Mesendoderm (in vitro differentiated cells): ENCODE measurements around the gene STRN. TPM values are rescaled to one million over a fixed set of nuclear protein-coding genes. Genes with fewer than 3 reads are reported as not detected.

Source experiments
- DNase-seq: peaks from one replicate; pipeline ENCODE4 v3.0.0; 2013
- H2AK5ac ChIP-seq: 2 replicates; pipeline ENCODE4 v1.6.1; 2013; ENCODE audit warnings: low read length, inconsistent platforms
- H2BK120ac ChIP-seq: 2 replicates; pipeline ENCODE4 v1.6.1; 2013; ENCODE audit warnings: low read depth, mild to moderate bottlenecking, low read length, moderate library complexity, mixed read lengths
- H2BK15ac ChIP-seq: replicated peaks from 2 replicates; pipeline ENCODE4 v1.6.1; 2013; ENCODE audit warnings: low read depth, mild to moderate bottlenecking, moderate library complexity
- H2BK5ac ChIP-seq: 2 replicates; pipeline ENCODE4 v1.6.1; 2013; ENCODE audit warnings: low read length, inconsistent platforms
- H3K18ac ChIP-seq: 2 replicates; pipeline ENCODE4 v1.6.1; 2013; ENCODE audit warnings: mild to moderate bottlenecking, low read length, mixed read lengths
- H3K23ac ChIP-seq: one replicate; pipeline ENCODE4 v1.6.1; 2013; ENCODE audit warnings: low read length
- H3K27ac ChIP-seq: 2 replicates; pipeline ENCODE4 v1.5.1; 2013; ENCODE audit warnings: low read depth, mild to moderate bottlenecking, inconsistent platforms, low read length, moderate library complexity
- H3K27me3 ChIP-seq: 2 replicates; pipeline ENCODE4 v1.6.1; 2013; ENCODE audit warnings: low read length, control low read depth, mild to moderate bottlenecking, inconsistent platforms; ENCODE audit not compliant: insufficient read depth, poor library complexity
- H3K36me3 ChIP-seq: 2 replicates; pipeline ENCODE4 v1.6.1; 2013; ENCODE audit warnings: low read length, inconsistent platforms; ENCODE audit not compliant: control insufficient read depth, insufficient read depth
- H3K4ac ChIP-seq: one replicate; pipeline ENCODE4 v1.6.1; 2013; ENCODE audit warnings: low read depth, mild to moderate bottlenecking, low read length, moderate library complexity
- H3K4me1 ChIP-seq: 2 replicates; pipeline ENCODE4 v1.6.1; 2013; ENCODE audit warnings: low read depth, low read length, inconsistent platforms; ENCODE audit not compliant: control insufficient read depth
- H3K4me2 ChIP-seq: 2 replicates; pipeline ENCODE4 v1.6.1; 2013; ENCODE audit warnings: low read length
- H3K4me3 ChIP-seq: 2 replicates; pipeline ENCODE4 v1.5.1; 2013; ENCODE audit warnings: mild to moderate bottlenecking, low read length
- H3K56ac ChIP-seq: one replicate; pipeline ENCODE4 v1.6.1; 2013; ENCODE audit warnings: low read length
- H3K79me1 ChIP-seq: 2 replicates; pipeline ENCODE4 v1.6.1; 2013; ENCODE audit warnings: low read length, inconsistent platforms
- H3K79me2 ChIP-seq: 2 replicates; pipeline ENCODE4 v1.6.1; 2013; ENCODE audit warnings: mild to moderate bottlenecking, low read length; ENCODE audit not compliant: control insufficient read depth, insufficient read depth
- H3K9ac ChIP-seq: 2 replicates; pipeline ENCODE4 v1.6.1; 2013; ENCODE audit warnings: low read length, inconsistent platforms
- H4K5ac ChIP-seq: one replicate; pipeline ENCODE4 v1.6.1; 2013; ENCODE audit warnings: low read length
- H4K8ac ChIP-seq: one replicate; pipeline ENCODE4 v1.6.1; 2013; ENCODE audit warnings: low read depth, mild to moderate bottlenecking, control low read depth, low read length, moderate library complexity
- whole genome bisulfite sequencing: extraction: QIAGEN DNeasy Blood & Tissue Kit; methylation state at CpG from one replicate; pipeline ENCODE4 v1.1.7; 2013; ENCODE audit warnings: low lambda C conversion rate, missing lambda C conversion rate; ENCODE audit not compliant: insufficient coverage; ENCODE audit errors: extremely low coverage; 5-methylcytosine and 5-hydroxymethylcytosine counted together
- polyA plus RNA-seq, 2 experiments: library from polyadenylated mRNA; stranded (reverse); fragments of 200-250 nt; gene quantifications; one replicate each; pipeline ENCODE4 v1.2.3, GENCODE V29; 2013

STRN gene
- polyA plus RNA-seq (2013, experiment 1 of 2): 27.2 TPM
- polyA plus RNA-seq (2013, experiment 2 of 2): 28.7 TPM

- no CpG with 5 or more reads among the region's 91 CpGs for WGBS
- Histone ChIP-seq H3K23ac (no peak within 1 kb of the TSS), H3K4ac (peak within 1 kb of the TSS; percentile 22), H2BK15ac (no peak within 1 kb of the TSS), H3K18ac (peak within 1 kb of the TSS; percentile 99), H2AK5ac (no peak within 1 kb of the TSS), H3K27ac (peak within 1 kb of the TSS; percentile 99), H3K9ac (peak within 1 kb of the TSS; percentile 90), H2BK5ac (peak within 1 kb of the TSS; percentile 86), H2BK120ac (peak within 1 kb of the TSS; percentile 64), H3K79me2 (peaks cover 24% of the 10 kb centered on the region), H3K56ac (peak within 1 kb of the TSS; percentile 96), H3K27me3 (no peaks in the 10 kb centered on the region), H3K79me1 (peaks cover 4% of the 10 kb centered on the region), H3K4me3 (peak within 1 kb of the TSS; percentile 76), H3K4me2 (peak within 1 kb of the TSS; percentile 90), H3K4me1 (peaks cover 13% of the 10 kb centered on the region), H4K5ac (no peak within 1 kb of the TSS), H4K8ac (no peak within 1 kb of the TSS), H3K36me3 (no peaks in the 10 kb centered on the region)
- peak; percentile 98 for DNase-seq
These were observed at the start of gene STRN for GRCh38 chr2:36966370-36967235. Gene STRN (minus strand): TSS chr2:36966536. CDS start chr2:36966463, 73 bp downstream.

- no peak overlapping the region for H4K5ac ChIP-seq
- H3K4me1 ChIP-seq: no peaks in the 10 kb centered on the region
- no peak overlapping the region for H3K18ac ChIP-seq
- no peak overlapping the region for H2AK5ac ChIP-seq
- H3K36me3 ChIP-seq: no peaks in the 10 kb centered on the region
- H2BK5ac ChIP-seq: no peak overlapping the region
- H3K79me1 ChIP-seq: no peaks in the 10 kb centered on the region
- H3K4me3 ChIP-seq: no peak overlapping the region
- H3K56ac ChIP-seq: no peak overlapping the region
- H3K4me2 ChIP-seq: no peak overlapping the region
- H3K9ac ChIP-seq: no peak overlapping the region
- no peak overlapping the region for H3K27ac ChIP-seq
- no peak overlapping the region for H3K23ac ChIP-seq
- no peak for DNase-seq
- H3K79me2 ChIP-seq: no peaks in the 10 kb centered on the region
- H3K4ac ChIP-seq: no peak overlapping the region
- whole genome bisulfite sequencing: no CpG with 5 or more reads among the region's 4 CpGs
- no peak overlapping the region for H4K8ac ChIP-seq
- H2BK120ac ChIP-seq: no peak overlapping the region
- no peaks in the 10 kb centered on the region for H3K27me3 ChIP-seq
- no peak overlapping the region for H2BK15ac ChIP-seq
These were observed 46.9 kb upstream of the STRN start for GRCh38 chr2:37013315-37013641.

GRCh38 chr2:37011130-37011529 is 44.8 kb upstream of the STRN start:
- no peak overlapping the region for H3K4me2 ChIP-seq
- no peak overlapping the region for H3K4ac ChIP-seq
- H4K8ac ChIP-seq: no peak overlapping the region
- no peak overlapping the region for H3K18ac ChIP-seq
- H2BK5ac ChIP-seq: no peak overlapping the region
- H3K4me3 ChIP-seq: no peak overlapping the region
- no peak overlapping the region for H3K27ac ChIP-seq
- no peaks in the 10 kb centered on the region for H3K79me1 ChIP-seq
- H2BK120ac ChIP-seq: no peak overlapping the region
- H3K36me3 ChIP-seq: no peaks in the 10 kb centered on the region
- no peak overlapping the region for H3K9ac ChIP-seq
- no peaks in the 10 kb centered on the region for H3K79me2 ChIP-seq
- H3K27me3 ChIP-seq: no peaks in the 10 kb centered on the region
- no CpG with 5 or more reads among the region's 5 CpGs for WGBS
- DNase-seq: peak; percentile 11
- no peak overlapping the region for H2AK5ac ChIP-seq
- H4K5ac ChIP-seq: no peak overlapping the region
- no peaks in the 10 kb centered on the region for H3K4me1 ChIP-seq
- no peak overlapping the region for H3K56ac ChIP-seq
- H3K23ac ChIP-seq: no peak overlapping the region
- no peak overlapping the region for H2BK15ac ChIP-seq

GRCh38 chr2:37005118-37005868 is 39.0 kb upstream of the STRN start:
- no peak overlapping the region for H3K9ac ChIP-seq
- H3K4ac ChIP-seq: no peak overlapping the region
- no peaks in the 10 kb centered on the region for H3K79me1 ChIP-seq
- H4K8ac ChIP-seq: no peak overlapping the region
- H2BK5ac ChIP-seq: no peak overlapping the region
- H2AK5ac ChIP-seq: no peak overlapping the region
- H3K18ac ChIP-seq: no peak overlapping the region
- WGBS: no CpG with 5 or more reads among the region's 8 CpGs
- no peaks in the 10 kb centered on the region for H3K4me1 ChIP-seq
- H3K27ac ChIP-seq: no peak overlapping the region
- H3K4me3 ChIP-seq: no peak overlapping the region
- no peak overlapping the region for H2BK15ac ChIP-seq
- no peak overlapping the region for H4K5ac ChIP-seq
- H3K23ac ChIP-seq: no peak overlapping the region
- no peaks in the 10 kb centered on the region for H3K36me3 ChIP-seq
- no peak overlapping the region for H3K56ac ChIP-seq
- DNase-seq: peak; percentile 78
- H3K4me2 ChIP-seq: no peak overlapping the region
- H3K79me2 ChIP-seq: no peaks in the 10 kb centered on the region
- H2BK120ac ChIP-seq: no peak overlapping the region
- no peaks in the 10 kb centered on the region for H3K27me3 ChIP-seq

GRCh38 chr2:37000988-37001556 is 34.7 kb upstream of the STRN start:
- Histone ChIP-seq H3K36me3 (no peaks in the 10 kb centered on the region), H3K4me3 (no peak overlapping the region), H3K4me2 (no peak overlapping the region), H3K79me2 (no peaks in the 10 kb centered on the region), H2BK15ac (no peak overlapping the region), H3K18ac (no peak overlapping the region), H3K4me1 (no peaks in the 10 kb centered on the region), H4K8ac (no peak overlapping the region), H3K27ac (no peak overlapping the region), H3K27me3 (no peaks in the 10 kb centered on the region), H3K56ac (no peak overlapping the region), H2AK5ac (no peak overlapping the region), H2BK120ac (no peak overlapping the region), H4K5ac (no peak overlapping the region), H2BK5ac (no peak overlapping the region), H3K4ac (no peak overlapping the region), H3K9ac (no peak overlapping the region), H3K79me1 (no peaks in the 10 kb centered on the region), H3K23ac (no peak overlapping the region)
- WGBS: no CpG with 5 or more reads among the region's 2 CpGs
- no peak for DNase-seq
